GM19193 (cell line): ENCODE results near the gene OR52H1.

Source experiments
- POLR2A ChIP-seq: IDR thresholded peaks from 4 replicates; pipeline ENCODE4 v1.6.1; 2011; ENCODE audit not compliant: insufficient read depth, insufficient read length; ENCODE audit errors: extremely low read depth

The OR52H1 gene

DNA sequence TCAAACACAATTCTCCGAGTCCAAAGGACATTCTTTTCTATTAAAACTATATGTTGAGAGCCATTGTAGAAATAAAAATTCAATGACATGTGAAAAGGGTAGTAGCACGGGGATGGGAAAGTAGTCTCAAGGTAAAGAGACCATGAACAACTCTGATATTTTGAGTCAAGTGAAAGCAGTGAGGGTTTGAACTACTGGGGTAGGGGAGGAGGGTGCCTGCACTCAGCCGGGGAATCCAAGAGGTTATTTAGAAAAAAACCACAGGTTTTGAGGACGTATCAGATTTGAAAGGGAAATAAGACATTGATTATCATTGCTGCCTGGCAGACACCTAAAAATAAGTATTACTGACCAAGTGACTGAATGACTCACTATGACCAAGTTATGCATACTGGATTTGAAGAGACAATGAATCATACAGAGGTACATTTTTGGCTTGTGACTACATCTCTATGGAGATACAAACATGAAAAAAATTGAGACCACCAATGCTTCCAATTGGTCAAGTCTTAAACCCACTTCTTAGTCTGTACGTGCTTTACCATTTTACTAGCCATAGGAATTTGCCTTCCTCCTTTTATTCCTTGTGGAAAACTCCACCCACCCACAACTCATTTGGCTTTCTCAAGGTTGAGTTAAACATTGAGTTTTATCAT is 2.2 kb upstream of the OR52H1 start:
- TF ChIP-seq POLR2A, result no peak

DNA sequence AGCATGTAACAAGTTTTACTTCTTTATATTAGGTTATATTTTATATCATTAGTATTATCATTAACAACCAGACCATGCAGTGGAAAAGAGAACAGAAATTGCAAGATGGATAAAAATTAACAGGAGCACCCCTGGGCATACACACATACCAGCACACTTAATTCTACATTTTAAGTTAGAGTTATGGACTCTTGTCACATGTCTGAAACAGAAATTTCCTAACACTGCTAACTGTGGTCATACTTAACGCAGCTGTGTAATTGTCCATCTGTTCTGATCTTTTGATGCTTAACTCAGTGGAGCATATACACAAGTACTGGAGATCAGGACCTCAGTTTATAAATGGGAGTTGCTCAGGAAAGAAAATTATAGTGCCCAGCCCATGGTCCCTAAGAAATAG is 358 bp downstream of the OR52H1 start:
- TF ChIP-seq POLR2A, result no peak

GRCh38 chr11:5546457-5546856 is 1.9 kb downstream of the OR52H1 start:
- no peak for TF ChIP-seq POLR2A

DNA sequence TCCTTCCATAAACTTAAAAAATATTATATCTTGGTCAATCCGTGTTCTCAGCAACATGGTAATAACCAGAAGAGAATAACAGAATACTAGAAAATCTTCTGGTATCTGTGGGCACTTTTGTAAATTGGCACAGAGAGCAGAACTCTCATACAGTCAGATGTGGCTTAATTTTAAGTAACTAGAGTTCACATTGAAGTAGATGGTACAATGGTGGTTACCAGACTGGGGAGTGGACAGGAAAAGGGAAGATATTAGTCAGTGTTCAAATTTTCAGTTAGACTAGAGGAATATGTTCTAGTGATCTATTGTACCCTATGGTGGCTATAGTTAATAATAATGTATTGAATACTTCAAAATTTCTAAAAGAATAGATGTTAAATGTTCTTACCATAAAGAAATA is 6.9 kb downstream of the OR52H1 start:
- no peak for TF ChIP-seq POLR2A

GRCh38 chr11:5536482-5536881 is 11.9 kb downstream of the OR52H1 start:
- no peak for TF ChIP-seq POLR2A

DNA sequence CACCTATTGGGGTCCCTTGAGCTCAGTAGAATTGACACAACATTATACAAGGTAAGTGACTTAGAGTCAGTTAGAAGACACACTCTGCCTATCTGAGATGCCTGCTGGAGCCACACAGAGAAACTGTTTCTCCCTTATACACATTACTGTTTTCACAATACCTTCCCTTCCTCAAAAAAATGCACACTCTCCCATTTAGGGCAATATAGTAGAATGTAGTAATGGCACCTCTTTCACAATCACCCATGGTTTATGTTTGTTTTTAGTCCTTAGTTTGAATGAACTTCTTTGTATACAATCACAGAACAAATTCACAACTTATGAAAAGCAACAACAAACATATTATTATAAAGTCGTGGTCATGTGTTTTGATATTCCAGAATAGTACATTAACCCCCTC is 14.3 kb downstream of the OR52H1 start:
- TF ChIP-seq POLR2A, result no peak

GRCh38 chr11:5531053-5531831 is 17.1 kb downstream of the OR52H1 start:
- no peak for TF ChIP-seq POLR2A

- no peak for TF ChIP-seq POLR2A
Measured at GRCh38 chr11:5528495-5528894, 19.8 kb downstream of the OR52H1 start.

DNA sequence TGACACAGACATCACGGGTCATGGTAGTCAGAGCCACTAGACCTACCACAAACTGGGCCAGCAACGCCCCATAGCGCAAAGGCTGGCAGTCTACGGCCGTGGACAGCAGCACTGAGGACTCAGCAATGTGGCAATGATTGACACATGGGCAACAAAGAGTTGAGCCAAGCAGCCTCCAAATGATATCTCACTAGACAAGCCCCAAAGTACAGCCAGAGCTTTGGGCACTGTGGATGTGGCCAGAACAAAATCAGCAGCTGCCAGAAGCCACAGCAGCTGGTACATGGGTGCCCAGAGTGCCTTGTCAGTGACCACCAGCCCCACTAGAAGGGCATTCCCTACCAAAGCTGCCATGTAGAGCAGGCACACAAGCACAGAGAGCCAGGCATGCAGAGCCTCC is 20.6 kb downstream of the OR52H1 start:
- no peak for TF ChIP-seq POLR2A

GRCh38 chr11:5524756-5525155 is 23.6 kb downstream of the OR52H1 start:
- no peak for TF ChIP-seq POLR2A

- TF ChIP-seq POLR2A, result no peak
Measured at GRCh38 chr11:5522308-5522707, 26.0 kb downstream of the OR52H1 start.

DNA sequence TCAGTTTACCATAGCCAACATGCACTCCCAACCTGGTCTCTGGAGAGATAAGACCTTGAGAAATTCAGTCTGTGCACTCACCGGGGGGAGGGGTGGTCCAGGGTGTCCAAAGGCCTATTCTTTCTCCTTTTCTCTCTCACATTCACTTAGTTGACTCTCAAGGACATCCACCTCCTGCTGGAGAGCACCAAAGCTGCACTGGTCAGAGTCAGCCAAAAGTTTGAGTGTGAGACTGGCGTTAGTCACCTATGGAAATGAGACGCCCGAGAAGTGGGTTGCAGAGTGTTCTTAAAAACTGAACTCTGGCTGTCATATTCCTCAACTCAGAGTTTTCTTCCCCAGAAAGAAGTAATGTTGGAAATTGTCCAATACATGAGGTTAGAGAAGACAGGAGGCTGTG is 26.8 kb downstream of the OR52H1 start:
- TF ChIP-seq POLR2A, result no peak

DNA sequence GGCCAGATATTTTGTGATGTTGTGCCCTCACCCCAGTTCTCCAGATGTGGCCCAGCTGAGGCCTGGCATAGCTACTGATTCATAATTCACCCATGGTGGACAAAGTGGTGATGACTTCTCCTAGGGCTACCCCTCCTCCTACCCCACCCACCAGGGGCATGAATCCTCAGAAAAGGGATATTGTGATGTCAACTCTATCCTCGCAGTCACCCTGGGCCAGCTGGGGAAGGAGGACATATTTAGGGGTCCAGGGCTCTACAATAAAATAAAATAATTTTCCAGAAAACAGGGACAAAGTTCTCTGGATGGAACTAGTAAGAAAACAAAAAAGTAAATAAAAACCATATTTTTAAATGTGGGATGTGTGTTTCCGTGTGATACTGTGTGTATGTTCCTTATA is 31.7 kb downstream of the OR52H1 start, which contains the start of gene UBQLNL:
UBQLNL (minus strand) TSS at position 101 of the 400 bp plus-strand sequence. CDS start 258 bp downstream, outside the sequence.
- no peak for TF ChIP-seq POLR2A

- no peak for TF ChIP-seq POLR2A
Measured at GRCh38 chr11:5514841-5515240, 33.5 kb downstream of the OR52H1 start.

DNA sequence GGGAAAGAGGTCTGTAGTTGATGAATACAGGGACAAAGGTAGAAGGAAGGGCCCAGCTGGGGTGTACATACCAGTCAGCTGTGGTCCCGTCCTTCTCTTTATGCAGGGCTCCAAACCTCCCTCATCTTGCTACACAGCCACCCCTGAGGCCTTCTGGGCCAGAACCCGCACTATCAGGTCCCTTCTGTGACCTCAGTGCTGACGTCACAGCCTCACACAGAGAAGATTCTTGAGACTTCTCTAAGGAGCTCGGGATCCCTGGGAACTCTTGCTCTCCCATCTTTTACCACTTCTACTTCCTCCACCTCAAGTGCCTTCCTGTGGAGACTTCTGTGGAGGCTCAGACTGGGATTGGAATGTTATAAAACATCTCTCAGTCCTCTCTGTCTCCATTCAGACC is 38.5 kb downstream of the OR52H1 start, which contains the start of gene UBQLN3:
UBQLN3 (minus strand) TSS at position 155 of the 400 bp plus-strand sequence. CDS start 399 bp downstream, outside the sequence.
- no peak for TF ChIP-seq POLR2A

DNA sequence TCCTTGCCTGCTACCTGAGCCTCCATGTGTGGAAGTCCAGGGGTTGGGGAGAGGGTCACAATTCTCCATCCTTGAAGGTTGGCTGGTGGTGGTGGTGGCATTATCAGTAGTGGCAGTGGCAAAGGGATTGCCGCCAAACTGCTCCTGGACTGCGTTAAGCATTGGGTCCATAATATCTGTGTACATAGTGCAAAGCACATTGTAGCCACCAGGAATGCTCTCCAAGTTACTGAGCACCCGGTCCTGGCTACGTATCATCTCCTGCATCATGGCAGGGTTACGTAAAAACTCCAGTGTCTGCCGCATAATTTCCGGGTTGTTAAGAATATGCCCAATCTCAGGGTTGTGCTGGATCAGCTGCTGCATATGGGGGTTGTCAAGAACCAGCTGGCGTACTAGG is 39.7 kb downstream of the OR52H1 start:
- TF ChIP-seq POLR2A, result no peak
